ENCODE data around the gene SACM1L.
"Not testable (repeated sequence)": the region's sequence is repeated elsewhere in the genome, so short reads cannot be mapped to it uniquely, and the experiment has no call there.

SACM1L gene

GRCh38 chr3:45670436-45670835 is 18.8 kb upstream of the SACM1L start:
- DNase-seq, result no peak

- DNase-seq, result no peak
These were observed 18.2 kb upstream of the SACM1L start for GRCh38 chr3:45670991-45671390.

GRCh38 chr3:45673273-45673672 is 15.9 kb upstream of the SACM1L start:
- DNase-seq, result no peak

GRCh38 chr3:45676325-45677032 is 12.7 kb upstream of the SACM1L start:
- no peak for DNase-seq

GRCh38 chr3:45677033-45677446 is 12.2 kb upstream of the SACM1L start:
- peak in 3 of 4 experiments; percentile 18 to 56 (median 50) for DNase-seq

- no peak for DNase-seq
These were observed 11.4 kb upstream of the SACM1L start for GRCh38 chr3:45677841-45678240.

GRCh38 chr3:45679805-45680204 is 9.4 kb upstream of the SACM1L start:
- no peak for DNase-seq

GRCh38 chr3:45681221-45681620 is 8.0 kb upstream of the SACM1L start:
- DNase-seq, result no peak

GRCh38 chr3:45681846-45682245 is 7.3 kb upstream of the SACM1L start:
- no peak for DNase-seq

GRCh38 chr3:45682311-45682710 is 6.9 kb upstream of the SACM1L start:
- DNase-seq, result no peak

GRCh38 chr3:45682786-45683185 is 6.4 kb upstream of the SACM1L start:
- no peak for DNase-seq

GRCh38 chr3:45683417-45684326 is 5.5 kb upstream of the SACM1L start:
- DNase-seq, result no peak

- DNase-seq, result no peak
These were observed 4.8 kb upstream of the SACM1L start for GRCh38 chr3:45684327-45684892.

GRCh38 chr3:45685722-45686121 is 3.5 kb upstream of the SACM1L start:
- DNase-seq, result not testable (repeated sequence)

- DNase-seq, result no peak
These were observed 2.3 kb upstream of the SACM1L start for GRCh38 chr3:45686850-45687249.

- no peak for DNase-seq
These were observed 1.4 kb upstream of the SACM1L start for GRCh38 chr3:45687828-45688193.

GRCh38 chr3:45688194-45688881 is 858 bp upstream of the SACM1L start:
- no peak for DNase-seq

GRCh38 chr3:45689787-45690145 is 570 bp downstream of the SACM1L start:
- no peak for DNase-seq

- no peak for DNase-seq
These were observed 1.3 kb downstream of the SACM1L start for GRCh38 chr3:45690336-45691035.

- no peak for DNase-seq
These were observed 2.6 kb downstream of the SACM1L start for GRCh38 chr3:45691842-45692241.

GRCh38 chr3:45692866-45693265 is 3.7 kb downstream of the SACM1L start:
- no peak for DNase-seq

GRCh38 chr3:45693941-45694521 is 4.8 kb downstream of the SACM1L start:
- no peak for DNase-seq
